ENCODE measurements around the gene SNPH.

GRCh38 chr20:1242099-1242498 is 24.0 kb upstream of the SNPH start:
- TF ChIP-seq CTCF (conservative IDR thresholded peaks at IDR 0.05; ENCODE audit: low read depth, low read length) (no peak), EZH2phosphoT487 (IDR thresholded peaks at IDR 0.05; ENCODE audit: borderline replicate concordance, low read length) (no peak), EZH2 (IDR thresholded peaks at IDR 0.05; ENCODE audit: low read length, unreplicated experiment) (no peak)
